Measurements from ENCODE around the gene PMPCA.

- TF ChIP-seq, protein P1, sequence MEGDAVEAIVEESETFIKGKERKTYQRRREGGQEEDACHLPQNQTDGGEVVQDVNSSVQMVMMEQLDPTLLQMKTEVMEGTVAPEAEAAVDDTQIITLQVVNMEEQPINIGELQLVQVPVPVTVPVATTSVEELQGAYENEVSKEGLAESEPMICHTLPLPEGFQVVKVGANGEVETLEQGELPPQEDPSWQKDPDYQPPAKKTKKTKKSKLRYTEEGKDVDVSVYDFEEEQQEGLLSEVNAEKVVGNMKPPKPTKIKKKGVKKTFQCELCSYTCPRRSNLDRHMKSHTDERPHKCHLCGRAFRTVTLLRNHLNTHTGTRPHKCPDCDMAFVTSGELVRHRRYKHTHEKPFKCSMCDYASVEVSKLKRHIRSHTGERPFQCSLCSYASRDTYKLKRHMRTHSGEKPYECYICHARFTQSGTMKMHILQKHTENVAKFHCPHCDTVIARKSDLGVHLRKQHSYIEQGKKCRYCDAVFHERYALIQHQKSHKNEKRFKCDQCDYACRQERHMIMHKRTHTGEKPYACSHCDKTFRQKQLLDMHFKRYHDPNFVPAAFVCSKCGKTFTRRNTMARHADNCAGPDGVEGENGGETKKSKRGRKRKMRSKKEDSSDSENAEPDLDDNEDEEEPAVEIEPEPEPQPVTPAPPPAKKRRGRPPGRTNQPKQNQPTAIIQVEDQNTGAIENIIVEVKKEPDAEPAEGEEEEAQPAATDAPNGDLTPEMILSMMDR (IDR thresholded peaks at IDR 0.05): no peak
- no peak for TF ChIP-seq POLR2A (IDR thresholded peaks at IDR 0.05)
Measured at GRCh38 chr9:136385015-136385414, 25.4 kb upstream of the PMPCA start.

Measured in testis (tissue), 2 donors.